GM23338 (cell line): ENCODE measurements around the gene KRTAP9-4.
"Not testable (repeated sequence)": the region's sequence is repeated elsewhere in the genome, so short reads cannot be mapped to it uniquely, and the experiment has no call there.

Experiments
- CREB1 ChIP-seq: fragments of 250-450 bp; sonication (Bioruptor Pico); IDR thresholded peaks from 2 replicates; pipeline ENCODE4 v1.5.0; 2020; ENCODE audit warnings: low read depth, mild to moderate bottlenecking, moderate library complexity
- CTCF ChIP-seq, 2 experiments: fragments of 200-600 bp in 1 of 2; sonication (generic) in 1 of 2; conservative IDR thresholded peaks; 2 replicates each; pipeline versions ENCODE4 v1.5.1 to v1.6.1; 2016 to 2017; ENCODE audit warnings: antibody characterized with exemption in 2 of 2, low read depth in 2 of 2, mild to moderate bottlenecking in 2 of 2, moderate library complexity in 1 of 2
- ETS1 ChIP-seq: IDR thresholded peaks from 2 replicates; pipeline ENCODE4 v1.6.1; 2016; ENCODE audit warnings: antibody characterized with exemption
- EZH2 ChIP-seq: fragments of 200-600 bp; sonication (generic); IDR thresholded peaks from one replicate; pipeline ENCODE4 v1.8.0; 2017; ENCODE audit warnings: antibody characterized with exemption, mild to moderate bottlenecking, low read depth; ENCODE audit not compliant: unreplicated experiment
- EZH2phosphoT487 ChIP-seq: fragments of 200-600 bp; sonication (generic); IDR thresholded peaks from one replicate; pipeline ENCODE4 v1.8.1; 2018; ENCODE audit warnings: antibody characterized with exemption; ENCODE audit not compliant: unreplicated experiment
- JUNB ChIP-seq: IDR thresholded peaks from one replicate; pipeline ENCODE4 v1.6.1; 2016; ENCODE audit warnings: antibody characterized with exemption; ENCODE audit not compliant: unreplicated experiment
- NANOG ChIP-seq: IDR thresholded peaks from 2 replicates; pipeline ENCODE4 v1.6.1; 2016; ENCODE audit warnings: antibody characterized with exemption, borderline replicate concordance
- POLR2AphosphoS5 ChIP-seq: IDR thresholded peaks from 2 replicates; pipeline ENCODE4 v1.6.1; 2016; ENCODE audit warnings: antibody characterized with exemption, low read depth
- STAT1 ChIP-seq: IDR thresholded peaks from one replicate; pipeline ENCODE4 v1.6.1; 2016; ENCODE audit warnings: antibody characterized with exemption; ENCODE audit not compliant: unreplicated experiment
- ZNF114 ChIP-seq: fragments of 250-450 bp; sonication (Bioruptor Pico); IDR thresholded peaks from 2 replicates; pipeline ENCODE4 v1.5.0; 2020; ENCODE audit warnings: mild to moderate bottlenecking, moderate library complexity
- ZNF331 ChIP-seq: fragments of 250-450 bp; sonication (Bioruptor Pico); IDR thresholded peaks from 2 replicates; pipeline ENCODE4 v1.5.0; 2020; ENCODE audit warnings: low read depth, mild to moderate bottlenecking, moderate library complexity
- TF ChIP-seq, protein P1 (sequence below): IDR thresholded peaks from one replicate; pipeline ENCODE4 v1.6.1; 2018; ENCODE audit warnings: antibody characterized with exemption; ENCODE audit not compliant: unreplicated experiment

- TF ChIP-seq CTCF (conservative IDR thresholded peaks at IDR 0.05; ENCODE audit: low read depth in 2 of 2); EZH2; CREB1; EZH2phosphoT487; POLR2AphosphoS5; JUNB; STAT1; ETS1; ZNF114 (CRISPR knock-in tag); ZNF331 (CRISPR knock-in tag); NANOG: not testable (repeated sequence)
- TF ChIP-seq, protein P1, sequence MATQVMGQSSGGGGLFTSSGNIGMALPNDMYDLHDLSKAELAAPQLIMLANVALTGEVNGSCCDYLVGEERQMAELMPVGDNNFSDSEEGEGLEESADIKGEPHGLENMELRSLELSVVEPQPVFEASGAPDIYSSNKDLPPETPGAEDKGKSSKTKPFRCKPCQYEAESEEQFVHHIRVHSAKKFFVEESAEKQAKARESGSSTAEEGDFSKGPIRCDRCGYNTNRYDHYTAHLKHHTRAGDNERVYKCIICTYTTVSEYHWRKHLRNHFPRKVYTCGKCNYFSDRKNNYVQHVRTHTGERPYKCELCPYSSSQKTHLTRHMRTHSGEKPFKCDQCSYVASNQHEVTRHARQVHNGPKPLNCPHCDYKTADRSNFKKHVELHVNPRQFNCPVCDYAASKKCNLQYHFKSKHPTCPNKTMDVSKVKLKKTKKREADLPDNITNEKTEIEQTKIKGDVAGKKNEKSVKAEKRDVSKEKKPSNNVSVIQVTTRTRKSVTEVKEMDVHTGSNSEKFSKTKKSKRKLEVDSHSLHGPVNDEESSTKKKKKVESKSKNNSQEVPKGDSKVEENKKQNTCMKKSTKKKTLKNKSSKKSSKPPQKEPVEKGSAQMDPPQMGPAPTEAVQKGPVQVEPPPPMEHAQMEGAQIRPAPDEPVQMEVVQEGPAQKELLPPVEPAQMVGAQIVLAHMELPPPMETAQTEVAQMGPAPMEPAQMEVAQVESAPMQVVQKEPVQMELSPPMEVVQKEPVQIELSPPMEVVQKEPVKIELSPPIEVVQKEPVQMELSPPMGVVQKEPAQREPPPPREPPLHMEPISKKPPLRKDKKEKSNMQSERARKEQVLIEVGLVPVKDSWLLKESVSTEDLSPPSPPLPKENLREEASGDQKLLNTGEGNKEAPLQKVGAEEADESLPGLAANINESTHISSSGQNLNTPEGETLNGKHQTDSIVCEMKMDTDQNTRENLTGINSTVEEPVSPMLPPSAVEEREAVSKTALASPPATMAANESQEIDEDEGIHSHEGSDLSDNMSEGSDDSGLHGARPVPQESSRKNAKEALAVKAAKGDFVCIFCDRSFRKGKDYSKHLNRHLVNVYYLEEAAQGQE, result not testable (repeated sequence)
Measured at GRCh38 chr17:41271323-41271722, 21.8 kb downstream of the KRTAP9-4 start.
